Measurements from ENCODE around the gene REEP6. TPM values are rescaled to one million over a fixed set of nuclear protein-coding genes. Genes with fewer than 3 reads are reported as not detected.

The REEP6 gene
- 3.3 and 4.2 TPM in 2 replicates for total RNA-seq (2014; rRNA removed; shearing (Covaris generic))

GRCh38 chr19:1491114-1491848, at the start of gene REEP6:
TSS of gene REEP6 (plus strand) at chr19:1491181. CDS start at chr19:1491270, 89 bp downstream.
- DNase-seq (ENCODE audit: low read depth): no peak

- DNase-seq (ENCODE audit: low read depth): no peak
These were observed 49.1 kb upstream of the REEP6 start for GRCh38 chr19:1441677-1442438.

- DNase-seq (ENCODE audit: low read depth): peak; percentile 46
These were observed 45.6 kb upstream of the REEP6 start for GRCh38 chr19:1445185-1445931.

- DNase-seq (ENCODE audit: low read depth): no peak
These were observed 44.9 kb upstream of the REEP6 start for GRCh38 chr19:1445932-1446712.

- no peak for DNase-seq (ENCODE audit: low read depth)
These were observed 44.1 kb upstream of the REEP6 start for GRCh38 chr19:1446713-1447481.

GRCh38 chr19:1447504-1447903, 43.5 kb upstream of the REEP6 start:
- no peak for DNase-seq (ENCODE audit: low read depth)

- DNase-seq (ENCODE audit: low read depth): no peak
These were observed 43.0 kb upstream of the REEP6 start for GRCh38 chr19:1447944-1448343.

- DNase-seq (ENCODE audit: low read depth): no peak
These were observed 41.2 kb upstream of the REEP6 start, which contains the start of gene APC2 for GRCh38 chr19:1449467-1450442. TSS of gene APC2 (plus strand) at chr19:1450121. CDS start at chr19:1453002, 2,881 bp downstream.

- DNase-seq (ENCODE audit: low read depth): no peak
These were observed 39.9 kb upstream of the REEP6 start for GRCh38 chr19:1450735-1451731.

GRCh38 chr19:1451916-1452801, 38.8 kb upstream of the REEP6 start:
- DNase-seq (ENCODE audit: low read depth): no peak

GRCh38 chr19:1452802-1453524, 38.0 kb upstream of the REEP6 start:
- DNase-seq (ENCODE audit: low read depth): no peak

- DNase-seq (ENCODE audit: low read depth): peak; percentile 59
These were observed 37.2 kb upstream of the REEP6 start for GRCh38 chr19:1453525-1454364.

GRCh38 chr19:1455002-1455335, 36.0 kb upstream of the REEP6 start:
- DNase-seq (ENCODE audit: low read depth): no peak

GRCh38 chr19:1455336-1456120, 35.5 kb upstream of the REEP6 start:
- DNase-seq (ENCODE audit: low read depth): peak; percentile 57

All from RPMI7951 (cell line).